Coronary artery (tissue), 2 donors: ENCODE measurements around the gene RNF224.

Experiments
- DNase-seq: peaks from one replicate; pipeline ENCODE4 v3.0.0-alpha.2; 2017; ENCODE audit warnings: low spot score
- H3K27ac ChIP-seq, 2 donors: fragments of 200-600 bp; sonication (generic); one replicate each; pipeline ENCODE4 v1.5.1; 2016 to 2019
- H3K4me3 ChIP-seq: fragments of 200-600 bp; sonication (generic); 2 replicates; pipeline ENCODE4 v1.5.1; 2016; ENCODE audit warnings: mild to moderate bottlenecking, moderate library complexity
- CTCF ChIP-seq: fragments of 200-600 bp; sonication (generic); IDR thresholded peaks from one replicate; pipeline ENCODE4 v1.5.1; 2019; ENCODE audit warnings: antibody characterized with exemption

The RNF224 gene

GRCh38 chr9:137225699-137226331, 1.5 kb upstream of the RNF224 start:
- Histone ChIP-seq H3K4me3 (no peak overlapping the region), H3K27ac (no peak overlapping the region)
- DNase-seq: no peak
- TF ChIP-seq CTCF: no peak

- TF ChIP-seq CTCF: no peak
- Histone ChIP-seq H3K27ac (no peak overlapping the region), H3K4me3 (no peak overlapping the region)
- DNase-seq: no peak
These were observed 806 bp upstream of the RNF224 start for GRCh38 chr9:137226338-137227053.

- H3K4me3 ChIP-seq: no peak overlapping the region
- TF ChIP-seq CTCF: no peak
- DNase-seq: no peak
- H3K27ac ChIP-seq: no peak overlapping the region
These were observed 677 bp downstream of the RNF224 start for GRCh38 chr9:137227853-137228505.

- no peak overlapping the region for H3K27ac ChIP-seq
- TF ChIP-seq CTCF: no peak
- no peak overlapping the region for H3K4me3 ChIP-seq
- no peak for DNase-seq
These were observed 1.2 kb downstream of the RNF224 start for GRCh38 chr9:137228506-137228967.

GRCh38 chr9:137228968-137229896, 1.9 kb downstream of the RNF224 start:
- Histone ChIP-seq H3K27ac (no peak overlapping the region), H3K4me3 (no peak overlapping the region)
- TF ChIP-seq CTCF: no peak
- no peak for DNase-seq

- H3K4me3 ChIP-seq: no peak overlapping the region
- TF ChIP-seq CTCF: no peak
- DNase-seq: no peak
- no peak overlapping the region for H3K27ac ChIP-seq
These were observed 2.8 kb downstream of the RNF224 start for GRCh38 chr9:137229903-137230704.
